Measurements from ENCODE around the gene FALEC. TPM values are rescaled to one million over a fixed set of nuclear protein-coding genes. Genes with fewer than 3 reads are reported as not detected.
"Not testable (repeated sequence)": the region's sequence is repeated elsewhere in the genome, so short reads cannot be mapped to it uniquely, and the experiment has no call there.

The FALEC gene
- total RNA-seq, 1 experiment from 2014 or later = 1.0 TPM

DNA sequence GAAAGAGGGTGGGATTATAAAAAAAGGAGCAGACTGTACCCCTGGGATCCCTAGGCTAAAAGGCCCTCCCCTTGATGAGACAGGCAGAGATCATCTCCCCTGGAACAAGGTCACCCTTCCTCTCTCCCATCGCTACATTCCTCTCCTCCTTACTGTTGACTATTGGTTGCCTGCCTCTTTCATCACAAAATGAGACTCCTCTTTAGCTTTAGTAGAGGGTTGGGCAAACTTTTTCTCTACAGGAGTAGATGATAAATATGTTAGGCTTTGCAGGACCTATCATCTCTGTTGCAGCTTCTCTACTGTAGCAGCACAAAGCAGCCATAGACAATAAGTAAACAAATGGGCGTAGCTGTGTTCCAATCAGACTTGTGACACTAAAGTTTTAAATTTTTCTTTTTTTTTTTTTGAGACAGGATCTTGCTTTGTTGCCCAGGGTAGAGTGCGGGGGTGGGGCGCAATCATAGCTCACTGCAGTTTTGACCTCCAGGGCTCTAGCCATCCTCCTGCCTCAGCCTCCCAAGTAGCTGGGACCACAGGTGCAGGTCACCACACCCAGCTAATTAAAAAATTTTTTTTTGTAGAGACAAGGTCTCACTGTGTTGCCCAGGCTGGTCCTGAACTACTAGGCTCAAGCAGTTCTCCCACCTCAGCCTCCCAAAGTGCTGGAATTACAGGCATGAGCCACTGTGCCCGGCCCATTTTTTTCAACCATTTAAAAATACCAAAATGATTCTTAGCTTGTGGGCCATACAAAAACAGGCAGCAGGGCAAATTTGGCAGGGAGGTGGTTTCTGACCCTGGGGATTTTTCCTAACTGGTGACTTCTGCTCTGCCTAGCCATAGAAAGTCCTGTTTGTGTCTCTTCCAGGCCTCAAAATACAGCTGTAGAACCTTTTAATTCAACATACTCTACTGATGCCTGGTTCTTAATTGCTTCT is 48.8 kb downstream of the FALEC start:
- no peaks in the 10 kb centered on the region for H3K27me3 ChIP-seq (ENCODE audit: control insufficient read depth, insufficient read depth, low read length)
- H3K4me1 ChIP-seq (ENCODE audit: control insufficient read depth, insufficient read depth, low read length) = peaks cover 79% of the 10 kb centered on the region
- intact Hi-C loops (cut with micrococcal nuclease; ENCODE audit: unreplicated experiment) = loop anchor here (5.0 kb wide), 2 partner anchors 58 to 248 kb away; no protein-coding TSS in a partner anchor
- TF ChIP-seq, protein P1, sequence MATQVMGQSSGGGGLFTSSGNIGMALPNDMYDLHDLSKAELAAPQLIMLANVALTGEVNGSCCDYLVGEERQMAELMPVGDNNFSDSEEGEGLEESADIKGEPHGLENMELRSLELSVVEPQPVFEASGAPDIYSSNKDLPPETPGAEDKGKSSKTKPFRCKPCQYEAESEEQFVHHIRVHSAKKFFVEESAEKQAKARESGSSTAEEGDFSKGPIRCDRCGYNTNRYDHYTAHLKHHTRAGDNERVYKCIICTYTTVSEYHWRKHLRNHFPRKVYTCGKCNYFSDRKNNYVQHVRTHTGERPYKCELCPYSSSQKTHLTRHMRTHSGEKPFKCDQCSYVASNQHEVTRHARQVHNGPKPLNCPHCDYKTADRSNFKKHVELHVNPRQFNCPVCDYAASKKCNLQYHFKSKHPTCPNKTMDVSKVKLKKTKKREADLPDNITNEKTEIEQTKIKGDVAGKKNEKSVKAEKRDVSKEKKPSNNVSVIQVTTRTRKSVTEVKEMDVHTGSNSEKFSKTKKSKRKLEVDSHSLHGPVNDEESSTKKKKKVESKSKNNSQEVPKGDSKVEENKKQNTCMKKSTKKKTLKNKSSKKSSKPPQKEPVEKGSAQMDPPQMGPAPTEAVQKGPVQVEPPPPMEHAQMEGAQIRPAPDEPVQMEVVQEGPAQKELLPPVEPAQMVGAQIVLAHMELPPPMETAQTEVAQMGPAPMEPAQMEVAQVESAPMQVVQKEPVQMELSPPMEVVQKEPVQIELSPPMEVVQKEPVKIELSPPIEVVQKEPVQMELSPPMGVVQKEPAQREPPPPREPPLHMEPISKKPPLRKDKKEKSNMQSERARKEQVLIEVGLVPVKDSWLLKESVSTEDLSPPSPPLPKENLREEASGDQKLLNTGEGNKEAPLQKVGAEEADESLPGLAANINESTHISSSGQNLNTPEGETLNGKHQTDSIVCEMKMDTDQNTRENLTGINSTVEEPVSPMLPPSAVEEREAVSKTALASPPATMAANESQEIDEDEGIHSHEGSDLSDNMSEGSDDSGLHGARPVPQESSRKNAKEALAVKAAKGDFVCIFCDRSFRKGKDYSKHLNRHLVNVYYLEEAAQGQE (IDR thresholded peaks at IDR 0.05; ENCODE audit: insufficient read depth in 1 of 2, low read depth in 2 of 2, low read length in 1 of 2) = no peak
- 0 out of 2 replicates have a peak, but pooled peaks have one; percentile 33 for TF ChIP-seq POLR2AphosphoS5 (IDR thresholded peaks at IDR 0.05; ENCODE audit: low read depth, low read length)
- ChIA-PET CTCF (interaction anchor here (0.7 kb wide), 1 partner anchor 62 kb away, joined by 6 read pairs; no protein-coding TSS in a partner anchor), POLR2A (interaction anchor here (0.6 to 1.4 kb wide), 6 partner anchors 11 to 85 kb away, joined by 4 to 16 read pairs (median 7); partner anchors contain the start of gene ENSA)
- H3K4me3 ChIP-seq (ENCODE audit: low read depth in 2 of 2, low read length in 2 of 2) = no peak overlapping the region
- H3K36me3 ChIP-seq (ENCODE audit: control insufficient read depth, insufficient read depth, low read length) = no peaks in the 10 kb centered on the region
- no TSS peak for BruUV-seq (replicated peaks)
- DNase-seq (ENCODE audit: low read depth, low spot score) = no peak
- peak overlapping the region; percentile 98 for H3K27ac ChIP-seq (ENCODE audit: low read length)
- no peak for ATAC-seq
- in situ Hi-C loops (cut with HindIII; ENCODE audit: low pct_unique_long_range_greater_than_20kb, low sequenced_read_pairs) = no loop called here
- H3K9me3 ChIP-seq (ENCODE audit: control insufficient read depth, insufficient read depth, low read depth, low read length) = no peaks in the 10 kb centered on the region

- POLR2A ChIA-PET = interaction anchor here (0.6 to 1.4 kb wide), 3 partner anchors 24 to 63 kb away, joined by 3 to 16 read pairs (median 6); partner anchors contain the start of gene ENSA
- BruUV-seq (replicated peaks); H3K4me3 ChIP-seq (ENCODE audit: low read depth in 2 of 2, low read length in 2 of 2); in situ Hi-C loops (cut with HindIII; ENCODE audit: low pct_unique_long_range_greater_than_20kb, low sequenced_read_pairs); H3K9me3 ChIP-seq (ENCODE audit: control insufficient read depth, insufficient read depth, low read depth, low read length); ATAC-seq; intact Hi-C loops (cut with micrococcal nuclease; ENCODE audit: unreplicated experiment); CTCF ChIA-PET; H3K27me3 ChIP-seq (ENCODE audit: control insufficient read depth, insufficient read depth, low read length); H3K36me3 ChIP-seq (ENCODE audit: control insufficient read depth, insufficient read depth, low read length); DNase-seq (ENCODE audit: low read depth, low spot score): not testable (repeated sequence)
- peaks cover 78% of the 10 kb centered on the region for H3K4me1 ChIP-seq (ENCODE audit: control insufficient read depth, insufficient read depth, low read length)
- peak overlapping the region; percentile 98 for H3K27ac ChIP-seq (ENCODE audit: low read length)
Observed at GRCh38 chr1:150565240-150565991, 49.9 kb downstream of the FALEC start.

DNA sequence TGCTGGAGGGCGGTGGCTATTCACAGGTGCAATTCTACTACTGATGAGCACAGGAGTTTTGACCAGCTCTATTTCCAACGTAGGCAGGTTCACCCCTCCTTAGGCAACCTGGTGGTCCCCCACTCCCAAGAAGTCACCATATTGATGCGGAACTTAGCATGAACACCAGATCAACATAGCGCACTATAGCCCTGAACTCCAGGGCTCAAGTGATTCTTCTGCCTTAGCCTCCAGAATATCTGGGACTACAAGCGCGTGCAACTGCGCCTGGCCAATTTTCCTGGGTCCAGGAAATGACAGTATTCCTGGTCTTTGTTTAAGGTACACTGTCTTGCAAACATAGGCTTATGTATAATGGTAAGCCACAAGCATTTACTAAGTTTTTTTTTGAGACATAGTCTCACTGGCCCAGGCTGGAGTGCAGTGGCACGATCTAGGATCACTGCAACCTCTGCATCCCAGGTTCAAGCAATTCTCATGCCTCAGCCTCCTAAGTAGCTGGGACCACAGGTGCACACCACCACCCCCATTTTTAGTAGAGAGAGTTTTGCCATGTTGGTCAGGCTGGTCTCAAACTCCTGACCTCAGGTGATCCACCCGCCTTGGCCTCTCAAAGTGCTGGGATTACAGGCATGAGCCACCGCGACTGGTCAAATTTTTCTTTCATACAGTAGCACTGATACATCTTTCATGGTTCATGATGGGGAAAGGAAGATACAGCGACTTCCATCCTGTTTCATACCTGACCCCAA is 51.2 kb downstream of the FALEC start:
- TF ChIP-seq POLR2AphosphoS5 (IDR thresholded peaks at IDR 0.05; ENCODE audit: low read depth, low read length) = no peak
- TF ChIP-seq SIN3A (IDR thresholded peaks at IDR 0.05; ENCODE audit: borderline replicate concordance, insufficient read depth, low read depth, low read length) = no peak
- TF ChIP-seq, protein P2, sequence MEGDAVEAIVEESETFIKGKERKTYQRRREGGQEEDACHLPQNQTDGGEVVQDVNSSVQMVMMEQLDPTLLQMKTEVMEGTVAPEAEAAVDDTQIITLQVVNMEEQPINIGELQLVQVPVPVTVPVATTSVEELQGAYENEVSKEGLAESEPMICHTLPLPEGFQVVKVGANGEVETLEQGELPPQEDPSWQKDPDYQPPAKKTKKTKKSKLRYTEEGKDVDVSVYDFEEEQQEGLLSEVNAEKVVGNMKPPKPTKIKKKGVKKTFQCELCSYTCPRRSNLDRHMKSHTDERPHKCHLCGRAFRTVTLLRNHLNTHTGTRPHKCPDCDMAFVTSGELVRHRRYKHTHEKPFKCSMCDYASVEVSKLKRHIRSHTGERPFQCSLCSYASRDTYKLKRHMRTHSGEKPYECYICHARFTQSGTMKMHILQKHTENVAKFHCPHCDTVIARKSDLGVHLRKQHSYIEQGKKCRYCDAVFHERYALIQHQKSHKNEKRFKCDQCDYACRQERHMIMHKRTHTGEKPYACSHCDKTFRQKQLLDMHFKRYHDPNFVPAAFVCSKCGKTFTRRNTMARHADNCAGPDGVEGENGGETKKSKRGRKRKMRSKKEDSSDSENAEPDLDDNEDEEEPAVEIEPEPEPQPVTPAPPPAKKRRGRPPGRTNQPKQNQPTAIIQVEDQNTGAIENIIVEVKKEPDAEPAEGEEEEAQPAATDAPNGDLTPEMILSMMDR (IDR thresholded peaks at IDR 0.05) = no peak
- no peak for TF ChIP-seq TCF7L2 (IDR thresholded peaks at IDR 0.05; ENCODE audit: low read depth, low read length)
- TF ChIP-seq, protein P1 (IDR thresholded peaks at IDR 0.05; ENCODE audit: insufficient read depth in 1 of 2, low read depth in 2 of 2, low read length in 1 of 2) = no peak
- Histone ChIP-seq H3K4me1 (ENCODE audit: control insufficient read depth, insufficient read depth, low read length) (peaks cover 76% of the 10 kb centered on the region), H3K9me3 (ENCODE audit: control insufficient read depth, insufficient read depth, low read depth, low read length) (no peaks in the 10 kb centered on the region), H3K27me3 (ENCODE audit: control insufficient read depth, insufficient read depth, low read length) (no peaks in the 10 kb centered on the region), H3K4me3 (ENCODE audit: low read depth in 2 of 2, low read length in 2 of 2) (no peak overlapping the region), H3K36me3 (ENCODE audit: control insufficient read depth, insufficient read depth, low read length) (no peaks in the 10 kb centered on the region), H3K27ac (ENCODE audit: low read length) (peak overlapping the region; percentile 82)
- in situ Hi-C loops (cut with HindIII; ENCODE audit: low pct_unique_long_range_greater_than_20kb, low sequenced_read_pairs) (no loop called here), intact Hi-C loops (cut with micrococcal nuclease; ENCODE audit: unreplicated experiment) (no loop called here)
- ATAC-seq = no peak
- no TSS peak for BruUV-seq (replicated peaks)
- ChIA-PET CTCF (no interaction called here), POLR2A (interaction anchor here (0.5 to 1.2 kb wide), 2 partner anchors 12 to 412 kb away, joined by 3 read pairs; partner anchors contain the start of gene MCL1)
- DNase-seq (ENCODE audit: low read depth, low spot score) = no peak
